ENCODE measurements around the gene AFF3. TPM values are rescaled to one million over a fixed set of nuclear protein-coding genes. Genes with fewer than 3 reads are reported as not detected.

The AFF3 gene
- total and polyA plus RNA-seq, 2 donors (not counting 1 experiment from before 2014, with no cell fraction given), result 0.50 to 2.5 TPM

DNA sequence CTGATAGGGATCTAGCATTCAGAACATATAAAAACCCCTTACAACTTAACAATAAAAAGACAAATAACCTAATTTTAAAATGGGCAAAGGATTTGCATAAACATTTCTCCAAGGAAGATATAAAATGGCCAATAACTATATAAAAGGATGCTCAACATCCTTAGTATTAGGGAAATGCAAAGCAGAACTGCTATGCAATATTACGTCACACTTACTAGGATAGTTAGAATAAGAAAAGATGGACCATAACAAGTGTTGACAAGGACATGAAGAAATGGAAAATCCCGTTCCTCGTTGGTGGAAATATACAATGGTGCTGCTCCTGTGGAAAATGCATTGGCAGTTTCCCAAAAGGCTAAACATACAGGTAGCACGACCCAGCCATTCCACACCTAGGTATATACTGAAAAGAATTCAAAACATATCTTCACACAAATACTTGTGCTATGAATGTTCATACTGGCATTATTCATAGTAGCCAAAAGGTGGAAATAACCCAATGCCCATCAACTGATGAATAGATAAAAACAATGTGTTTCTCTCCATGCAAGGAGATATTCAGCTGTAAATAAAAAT, 604.4 kb downstream of the AFF3 start:
- Histone ChIP-seq H3K27me3 (ENCODE audit: control insufficient read depth, insufficient read depth, low read length) (no peaks in the 10 kb centered on the region), H3K79me2 (ENCODE audit: control insufficient read depth, insufficient read depth, low read length) (no peaks in the 10 kb centered on the region), H2AFZ (ENCODE audit: low read length) (no peak overlapping the region), H4K20me1 (ENCODE audit: control insufficient read depth, extremely low read depth, insufficient read depth, low read length) (no peaks in the 10 kb centered on the region), H3K4me2 (ENCODE audit: extremely low read depth, insufficient read depth, low read length) (no peak overlapping the region), H3K9me3 (ENCODE audit: control insufficient read depth, insufficient read depth, low read depth, low read length) (no peaks in the 10 kb centered on the region), H3K9ac (ENCODE audit: insufficient read depth, low read length) (no peak overlapping the region), H3K4me1 (ENCODE audit: control insufficient read depth, extremely low read depth, insufficient read depth, low read length) (no peaks in the 10 kb centered on the region), H3K4me3 (replicated peaks in 1 of 4; ENCODE audit: control extremely low read depth in 1 of 4, insufficient read depth in 1 of 4, low read depth in 3 of 4, low read length in 4 of 4) (no peak overlapping the region), H3K36me3 (ENCODE audit: control insufficient read depth, insufficient read depth, low read length) (no peaks in the 10 kb centered on the region), H3K27ac (ENCODE audit: insufficient read depth, low read length) (no peak overlapping the region)
- TF ChIP-seq, protein P1, sequence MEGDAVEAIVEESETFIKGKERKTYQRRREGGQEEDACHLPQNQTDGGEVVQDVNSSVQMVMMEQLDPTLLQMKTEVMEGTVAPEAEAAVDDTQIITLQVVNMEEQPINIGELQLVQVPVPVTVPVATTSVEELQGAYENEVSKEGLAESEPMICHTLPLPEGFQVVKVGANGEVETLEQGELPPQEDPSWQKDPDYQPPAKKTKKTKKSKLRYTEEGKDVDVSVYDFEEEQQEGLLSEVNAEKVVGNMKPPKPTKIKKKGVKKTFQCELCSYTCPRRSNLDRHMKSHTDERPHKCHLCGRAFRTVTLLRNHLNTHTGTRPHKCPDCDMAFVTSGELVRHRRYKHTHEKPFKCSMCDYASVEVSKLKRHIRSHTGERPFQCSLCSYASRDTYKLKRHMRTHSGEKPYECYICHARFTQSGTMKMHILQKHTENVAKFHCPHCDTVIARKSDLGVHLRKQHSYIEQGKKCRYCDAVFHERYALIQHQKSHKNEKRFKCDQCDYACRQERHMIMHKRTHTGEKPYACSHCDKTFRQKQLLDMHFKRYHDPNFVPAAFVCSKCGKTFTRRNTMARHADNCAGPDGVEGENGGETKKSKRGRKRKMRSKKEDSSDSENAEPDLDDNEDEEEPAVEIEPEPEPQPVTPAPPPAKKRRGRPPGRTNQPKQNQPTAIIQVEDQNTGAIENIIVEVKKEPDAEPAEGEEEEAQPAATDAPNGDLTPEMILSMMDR (conservative IDR thresholded peaks at IDR 0.05 in 1 of 2, IDR thresholded peaks at IDR 0.05 in 1 of 2; ENCODE audit: low read depth in 1 of 2, low read length in 2 of 2), result no peak
- no peak for TF ChIP-seq EZH2 (IDR thresholded peaks at IDR 0.05; ENCODE audit: low read length, missing control alignments)
- no peak for DNase-seq (ENCODE audit: low read depth in 2 of 2)

DNA sequence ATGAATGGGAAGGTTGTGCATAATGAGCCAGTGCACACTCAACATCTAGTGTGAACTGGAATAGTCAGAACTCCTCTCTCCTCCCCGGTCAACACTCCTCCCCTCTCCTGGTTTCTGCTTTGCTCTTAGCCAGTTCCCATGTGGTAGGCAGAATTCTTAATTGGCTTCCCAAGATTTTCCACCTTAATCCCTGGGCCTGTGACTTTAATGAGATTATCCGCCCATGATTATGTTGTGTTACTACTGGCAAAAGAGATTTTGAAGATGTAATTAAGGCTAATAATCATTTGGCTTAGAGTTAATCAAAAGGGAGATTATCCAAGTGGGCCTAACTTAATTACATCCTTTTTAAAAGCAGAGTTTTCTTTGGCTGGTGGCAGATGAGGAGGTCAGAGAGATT, 618.3 kb downstream of the AFF3 start:
- H3K9me3 ChIP-seq (ENCODE audit: control insufficient read depth, insufficient read depth, low read depth, low read length), result no peaks in the 10 kb centered on the region
- TF ChIP-seq, protein P1 (conservative IDR thresholded peaks at IDR 0.05 in 1 of 2, IDR thresholded peaks at IDR 0.05 in 1 of 2; ENCODE audit: low read depth in 1 of 2, low read length in 2 of 2), result no peak
- no peak for TF ChIP-seq EZH2 (IDR thresholded peaks at IDR 0.05; ENCODE audit: low read length, missing control alignments)
- H3K27me3 ChIP-seq (ENCODE audit: control insufficient read depth, insufficient read depth, low read length), result no peaks in the 10 kb centered on the region
- H3K27ac ChIP-seq (ENCODE audit: insufficient read depth, low read length), result no peak overlapping the region
- H2AFZ ChIP-seq (ENCODE audit: low read length), result no peak overlapping the region
- H3K4me1 ChIP-seq (ENCODE audit: control insufficient read depth, extremely low read depth, insufficient read depth, low read length), result no peaks in the 10 kb centered on the region
- DNase-seq (ENCODE audit: low read depth in 2 of 2), result no peak
- no peak overlapping the region for H3K4me2 ChIP-seq (ENCODE audit: extremely low read depth, insufficient read depth, low read length)
- H3K36me3 ChIP-seq (ENCODE audit: control insufficient read depth, insufficient read depth, low read length), result no peaks in the 10 kb centered on the region
- no peak overlapping the region for H3K9ac ChIP-seq (ENCODE audit: insufficient read depth, low read length)
- H3K79me2 ChIP-seq (ENCODE audit: control insufficient read depth, insufficient read depth, low read length), result no peaks in the 10 kb centered on the region
- H3K4me3 ChIP-seq (replicated peaks in 1 of 4; ENCODE audit: control extremely low read depth in 1 of 4, insufficient read depth in 1 of 4, low read depth in 3 of 4, low read length in 4 of 4), result no peak overlapping the region
- H4K20me1 ChIP-seq (ENCODE audit: control insufficient read depth, extremely low read depth, insufficient read depth, low read length), result no peaks in the 10 kb centered on the region

- Histone ChIP-seq H3K4me2 (ENCODE audit: extremely low read depth, insufficient read depth, low read length) (no peak overlapping the region), H3K27ac (ENCODE audit: insufficient read depth, low read length) (no peak overlapping the region), H3K9ac (ENCODE audit: insufficient read depth, low read length) (no peak overlapping the region), H3K36me3 (ENCODE audit: control insufficient read depth, insufficient read depth, low read length) (no peaks in the 10 kb centered on the region), H3K9me3 (ENCODE audit: control insufficient read depth, insufficient read depth, low read depth, low read length) (no peaks in the 10 kb centered on the region), H3K79me2 (ENCODE audit: control insufficient read depth, insufficient read depth, low read length) (no peaks in the 10 kb centered on the region), H4K20me1 (ENCODE audit: control insufficient read depth, extremely low read depth, insufficient read depth, low read length) (no peaks in the 10 kb centered on the region), H3K4me3 (replicated peaks in 1 of 4; ENCODE audit: control extremely low read depth in 1 of 4, insufficient read depth in 1 of 4, low read depth in 3 of 4, low read length in 4 of 4) (no peak overlapping the region), H2AFZ (ENCODE audit: low read length) (no peak overlapping the region), H3K27me3 (ENCODE audit: control insufficient read depth, insufficient read depth, low read length) (no peaks in the 10 kb centered on the region), H3K4me1 (ENCODE audit: control insufficient read depth, extremely low read depth, insufficient read depth, low read length) (no peaks in the 10 kb centered on the region)
- DNase-seq (ENCODE audit: low read depth in 2 of 2), result no peak
- no peak for TF ChIP-seq EZH2 (IDR thresholded peaks at IDR 0.05; ENCODE audit: low read length, missing control alignments)
- TF ChIP-seq, protein P1 (conservative IDR thresholded peaks at IDR 0.05 in 1 of 2, IDR thresholded peaks at IDR 0.05 in 1 of 2; ENCODE audit: low read depth in 1 of 2, low read length in 2 of 2), result no peak
These were observed 620.2 kb downstream of the AFF3 start for GRCh38 chr2:99522157-99522556.

All from fibroblast of lung (primary cell).